Endometrial microvascular endothelial cells (primary cell): ENCODE data around the gene ZMAT5. TPM values are rescaled to one million over a fixed set of nuclear protein-coding genes. Genes with fewer than 3 reads are reported as not detected.

Source experiments
- in situ Hi-C: cut with HindIII; loops from 2 replicates; pipeline ENCODE4 v1.10.0; 2017; ENCODE audit warnings: low sequenced_read_pairs, low pct_unique_long_range_greater_than_20kb; ENCODE audit errors: inconsistent ontology term
- total RNA-seq: library from RNA; depleted of rRNA; stranded (reverse); fragments of >200 nt; gene quantifications from one replicate; pipeline ENCODE4 v1.2.3, GENCODE V29; 2015; ENCODE audit errors: inconsistent ontology term

Gene ZMAT5
- total RNA-seq, 1 donor from 2014 or later: 15.9 TPM

- in situ Hi-C loops: no loop called here
Measured at GRCh38 chr22:29737251-29738117, 29.3 kb downstream of the ZMAT5 start.

GRCh38 chr22:29735416-29735815 is 31.4 kb downstream of the ZMAT5 start:
- in situ Hi-C loops: no loop called here

- in situ Hi-C loops: no loop called here
Measured at GRCh38 chr22:29734838-29735237, 32.0 kb downstream of the ZMAT5 start.

GRCh38 chr22:29734406-29734805 is 32.4 kb downstream of the ZMAT5 start:
- in situ Hi-C loops: no loop called here

GRCh38 chr22:29733362-29734201 is 33.2 kb downstream of the ZMAT5 start:
- in situ Hi-C loops: no loop called here

GRCh38 chr22:29732883-29733282 is 33.9 kb downstream of the ZMAT5 start:
- in situ Hi-C loops: no loop called here

- in situ Hi-C loops: no loop called here
Measured at GRCh38 chr22:29731058-29731850, 35.6 kb downstream of the ZMAT5 start.

GRCh38 chr22:29729161-29729560 is 37.6 kb downstream of the ZMAT5 start:
- in situ Hi-C loops: no loop called here

GRCh38 chr22:29727131-29727523 is 39.7 kb downstream of the ZMAT5 start:
- in situ Hi-C loops: no loop called here

GRCh38 chr22:29726512-29727130 is 40.2 kb downstream of the ZMAT5 start:
- in situ Hi-C loops: no loop called here

- in situ Hi-C loops: no loop called here
Measured at GRCh38 chr22:29726106-29726505, 40.7 kb downstream of the ZMAT5 start.

- in situ Hi-C loops: no loop called here
Measured at GRCh38 chr22:29724843-29725242, 42.0 kb downstream of the ZMAT5 start.

- in situ Hi-C loops: no loop called here
Measured at GRCh38 chr22:29723766-29724165, 43.0 kb downstream of the ZMAT5 start.

- in situ Hi-C loops: no loop called here
Measured at GRCh38 chr22:29722587-29722986, 44.2 kb downstream of the ZMAT5 start.

- in situ Hi-C loops: no loop called here
Measured at GRCh38 chr22:29722151-29722550, 44.7 kb downstream of the ZMAT5 start.

GRCh38 chr22:29720811-29721323 is 45.9 kb downstream of the ZMAT5 start:
- in situ Hi-C loops: no loop called here

- in situ Hi-C loops: no loop called here
Measured at GRCh38 chr22:29719899-29720645, 46.7 kb downstream of the ZMAT5 start, which contains the start of gene CABP7. Gene CABP7, plus strand, starts transcription at chr22:29720003. Its CDS starts 422 bp downstream, at chr22:29720425.
